HCT116 (cell line): ENCODE measurements around the gene BRSK1. TPM values are rescaled to one million over a fixed set of nuclear protein-coding genes. Genes with fewer than 3 reads are reported as not detected.

Source experiments
- ATAC-seq: fragments of 200-7000 bp; cut with Tn5 transposase; 2 replicates; pipeline ENCODE4 v1.9.1; 2020; ENCODE audit warnings: mild to moderate bottlenecking, moderate library complexity
- BruUV-seq: library from RNA; stranded (reverse); fragments of 400-500 nt; replicated peaks from 2 replicates; lab custom pipeline; 2021; lab: Mats Ljungman, UMichigan
- CTCF ChIA-PET: fragments of 300-600 bp; sonication (Branson Sonifier 250); formaldehyde crosslinking; loops from one replicate; lab custom pipeline; 2021; ENCODE audit warnings: antibody characterized with exemption; lab: Charles Lee
- POLR2A ChIA-PET: fragments of 300-600, 350-600 bp; sonication (Branson Sonifier 250); formaldehyde crosslinking; loops from one replicate; lab custom pipeline; 2021; ENCODE audit warnings: antibody characterized with exemption; lab: Charles Lee
- RAD21 ChIA-PET, 2 experiments: fragments of 300-600 bp; sonication (Branson Sonifier 250); formaldehyde crosslinking; loops; one replicate each; lab custom pipeline; 2023; ENCODE audit warnings: low total read pairs in 2 of 2; ENCODE audit not compliant: uncharacterized antibody in 2 of 2, unreplicated experiment in 2 of 2, low non-redundant PET in 1 of 2; lab: Charles Lee
- DNase-seq: peaks from one replicate; pipeline ENCODE4 v3.0.0-alpha.2; 2010; ENCODE audit warnings: low read depth, low spot score
- H2AFZ ChIP-seq: fragments of 200-600 bp; shearing (Covaris generic), sonication (generic); 2 replicates; pipeline ENCODE4 v1.6.1; 2017; ENCODE audit warnings: low read depth, mixed run types, mixed read lengths, antibody characterized with exemption, low read length; ENCODE audit not compliant: poor library complexity, severe bottlenecking
- H3K27ac ChIP-seq: 2 replicates; pipeline ENCODE4 v1.5.1; 2012; ENCODE audit warnings: low read depth, low read length
- H3K27me3 ChIP-seq: fragments of 200-600 bp; sonication (generic); 2 replicates; pipeline ENCODE4 v1.6.1; 2016; ENCODE audit warnings: mixed run types, low read length, mixed read lengths; ENCODE audit not compliant: insufficient read depth
- H3K36me3 ChIP-seq, 2 experiments: fragments of 200-500 bp in 1 of 2; fragments of 200-600 bp in 1 of 2; sonication (Bioruptor generic) in 1 of 2; sonication (generic) in 1 of 2; 2 replicates each; pipeline versions ENCODE4 v1.5.1 to v1.6.1; 2014 to 2016; ENCODE audit warnings: low read length in 2 of 2, inconsistent platforms in 1 of 2, mixed read lengths in 1 of 2, mixed run types in 1 of 2; ENCODE audit not compliant: insufficient read depth in 2 of 2, control insufficient read depth in 1 of 2
- H3K4me1 ChIP-seq, 2 experiments: fragments of 200-600 bp in 1 of 2; sonication (generic) in 1 of 2; 2 replicates each; pipeline versions ENCODE4 v1.5.1 to v1.6.1; 2012 to 2017; ENCODE audit warnings: low read length in 2 of 2, inconsistent platforms in 1 of 2, mild to moderate bottlenecking in 1 of 2, mixed read lengths in 1 of 2, mixed run types in 1 of 2, moderate library complexity in 1 of 2; ENCODE audit not compliant: insufficient read depth in 2 of 2, control insufficient read depth in 1 of 2
- H3K4me2 ChIP-seq: fragments of 200-600 bp; sonication (generic); 2 replicates; pipeline ENCODE4 v1.6.1; 2017; ENCODE audit warnings: mixed run types, low read length, mixed read lengths
- H3K4me3 ChIP-seq, 2 experiments: fragments of 200-600 bp in 1 of 2; sonication (generic) in 1 of 2; replicated peaks in 1 of 2; 2 replicates each; pipeline ENCODE4 v1.5.1; 2011 to 2016; ENCODE audit warnings: low read length in 2 of 2, control low read depth in 1 of 2, low read depth in 1 of 2, mild to moderate bottlenecking in 1 of 2, mixed read lengths in 1 of 2, mixed run types in 1 of 2
- H3K79me2 ChIP-seq: fragments of 200-600 bp; sonication (generic); 2 replicates; pipeline ENCODE4 v1.6.1; 2017; ENCODE audit warnings: mild to moderate bottlenecking, mixed run types, low read length, moderate library complexity, mixed read lengths; ENCODE audit not compliant: insufficient read depth
- H3K9ac ChIP-seq: fragments of 200-600 bp; sonication (generic); 2 replicates; pipeline ENCODE4 v1.6.1; 2016; ENCODE audit warnings: low read length, mixed read lengths
- H3K9me2 ChIP-seq: fragments of 200-600 bp; sonication (generic), shearing (Covaris generic); 2 replicates; pipeline ENCODE4 v1.6.1; 2017; ENCODE audit warnings: mixed run types, mild to moderate bottlenecking, moderate library complexity; ENCODE audit not compliant: insufficient read depth
- H3K9me3 ChIP-seq, 2 experiments: fragments of 200-500 bp in 1 of 2; fragments of 200-600 bp in 1 of 2; sonication (Bioruptor generic) in 1 of 2; sonication (generic) in 1 of 2; 2 replicates each; pipeline ENCODE4 v1.6.1; 2014 to 2017; ENCODE audit warnings: low read length in 2 of 2, mixed read lengths in 2 of 2, inconsistent platforms in 1 of 2, low read depth in 1 of 2, mild to moderate bottlenecking in 1 of 2, mixed run types in 1 of 2, moderate library complexity in 1 of 2; ENCODE audit not compliant: control insufficient read depth in 1 of 2, insufficient read depth in 1 of 2
- H4K20me1 ChIP-seq: fragments of 200-600 bp; sonication (generic), shearing (Covaris generic); 2 replicates; pipeline ENCODE4 v1.6.1; 2017; ENCODE audit warnings: mixed run types, mild to moderate bottlenecking, moderate library complexity; ENCODE audit not compliant: insufficient read depth
- CTCF ChIP-seq, 3 experiments: fragments of 200-600 bp in 1 of 3; sonication (generic) in 1 of 3; IDR thresholded peaks in 2 of 3; conservative IDR thresholded peaks in 1 of 3; 2 replicates each; pipeline ENCODE4 v1.5.1; 2012 to 2017; ENCODE audit warnings: low read depth in 2 of 3, low read length in 2 of 3, antibody characterized with exemption in 1 of 3, borderline replicate concordance in 1 of 3, control low read depth in 1 of 3, mild to moderate bottlenecking in 1 of 3, mixed read lengths in 1 of 3, mixed run types in 1 of 3, moderate library complexity in 1 of 3; ENCODE audit not compliant: insufficient read depth in 1 of 3
- EGR1 ChIP-seq: IDR thresholded peaks from 2 replicates; pipeline ENCODE4 v1.6.1; 2012; ENCODE audit warnings: low read depth
- EZH2 ChIP-seq: fragments of 200-600 bp; sonication (generic); IDR thresholded peaks from 2 replicates; pipeline ENCODE4 v1.6.1; 2017; ENCODE audit warnings: antibody characterized with exemption, mixed run types
- EZH2phosphoT487 ChIP-seq: fragments of 200-600 bp; IDR thresholded peaks from 2 replicates; pipeline ENCODE4 v1.6.1; 2018; ENCODE audit warnings: antibody characterized with exemption, borderline replicate concordance
- RAD21 ChIP-seq: IDR thresholded peaks from 2 replicates; pipeline ENCODE4 v1.6.1; 2012; ENCODE audit warnings: low read depth, mild to moderate bottlenecking
- SIN3A ChIP-seq: IDR thresholded peaks from 2 replicates; pipeline ENCODE4 v1.6.1; 2012; ENCODE audit warnings: low read depth
- SRF ChIP-seq: IDR thresholded peaks from 2 replicates; pipeline ENCODE4 v1.6.1; 2012; ENCODE audit warnings: low read depth
- TCF7L2 ChIP-seq: IDR thresholded peaks from 2 replicates; pipeline ENCODE4 v1.7.0; 2011; ENCODE audit warnings: borderline replicate concordance, inconsistent platforms; ENCODE audit not compliant: insufficient read depth, insufficient read length; ENCODE audit errors: extremely low read depth
- ZFX ChIP-seq: fragments of 450-650 bp; IDR thresholded peaks from 2 replicates; pipeline ENCODE4 v1.6.1; 2017
- ZNF274 ChIP-seq: fragments of 200-500 bp; sonication (Bioruptor generic); IDR thresholded peaks from 2 replicates; pipeline ENCODE4 v1.6.1; 2014; ENCODE audit warnings: mild to moderate bottlenecking, low read depth, low read length, inconsistent platforms
- intact Hi-C: fragments of 100-400 bp; cut with micrococcal nuclease; formaldehyde crosslinking; loops from 2 replicates; pipeline ENCODE4 v1.10.0; 2022
- total RNA-seq: library from RNA; stranded (reverse); gene quantifications from one replicate; pipeline ENCODE4 v1.2.1, GENCODE V29; 2021; ENCODE audit not compliant: unreplicated experiment

BRSK1 gene
- total RNA-seq, 1 experiment from 2014 or later: 33.3 TPM

GRCh38 chr19:55344444-55344843 is 60.6 kb downstream of the BRSK1 start:
- ChIA-PET RAD21 (no interaction called here), CTCF (no interaction called here), POLR2A (no interaction called here)
- intact Hi-C loops: no loop called here
- Histone ChIP-seq H3K79me2 (peaks cover 9% of the 10 kb centered on the region; the same call in 1 of the 2 replicates), H4K20me1 (no peaks in the 10 kb centered on the region), H2AFZ (no peak overlapping the region), H3K36me3 (peaks cover 4 to 5% of the 10 kb centered on the region in 2 experiments; a peak in 3 of 4 replicates), H3K27me3 (no peaks in the 10 kb centered on the region), H3K4me2 (no peak overlapping the region), H3K4me1 (peaks cover 10 to 34% of the 10 kb centered on the region in 2 experiments; a peak in 3 of 4 replicates), H3K9me3 (no peaks in the 10 kb centered on the region), H3K9me2 (no peaks in the 10 kb centered on the region), H3K9ac (no peak overlapping the region), H3K4me3 (no peak overlapping the region), H3K27ac (no peak overlapping the region; the same call in 1 of the 2 replicates)
- no peak for DNase-seq
- TF ChIP-seq ZFX (no peak), EGR1 (no peak), EZH2phosphoT487 (no peak), TCF7L2 (no peak), SIN3A (no peak), EZH2 (no peak), SRF (no peak), RAD21 (no peak), ZNF274 (no peak), CTCF (IDR thresholded peaks at IDR 0.05 in 2 of 3, conservative IDR thresholded peaks at IDR 0.05 in 1 of 3; ENCODE audit: borderline replicate concordance in 1 of 3, insufficient read depth in 1 of 3, low read depth in 2 of 3, low read length in 2 of 3) (no peak)
- no TSS peak for BruUV-seq
- no peak for ATAC-seq
